SK-N-MC (cell line): Measurements from ENCODE around the gene PGLYRP4.

Experiments used
- DNase-seq: peaks from one replicate; pipeline ENCODE4 v3.0.0-alpha.2; 2011; ENCODE audit warnings: low read depth, low spot score
- H3K27ac ChIP-seq: fragments of 200-600 bp; sonication (generic); 2 replicates; pipeline ENCODE4 v1.5.1; 2016; ENCODE audit warnings: mixed run types
- H3K36me3 ChIP-seq: fragments of 200-600 bp; sonication (generic); 2 replicates; pipeline ENCODE4 v1.6.1; 2017; ENCODE audit warnings: antibody characterized with exemption, low read length, mixed read lengths; ENCODE audit not compliant: insufficient read depth
- H3K4me3 ChIP-seq: fragments of 200-600 bp; sonication (generic); 2 replicates; pipeline ENCODE4 v1.5.1; 2016
- H3K9ac ChIP-seq: fragments of 200-600 bp; sonication (generic); 2 replicates; pipeline ENCODE4 v1.8.0; 2017; ENCODE audit warnings: mixed run types, mixed read lengths; ENCODE audit not compliant: insufficient read length
- H3K9me3 ChIP-seq: fragments of 200-600 bp; sonication (generic); 2 replicates; pipeline ENCODE4 v1.6.1; 2017; ENCODE audit warnings: low read depth, mild to moderate bottlenecking, antibody characterized with exemption, low read length, moderate library complexity, mixed read lengths
- EZH2 ChIP-seq: fragments of 200-600 bp; sonication (generic); IDR thresholded peaks from one replicate; pipeline ENCODE4 v1.6.1; 2017; ENCODE audit warnings: antibody characterized with exemption
- FOXP2 ChIP-seq: optimal IDR thresholded peaks from 2 replicates; pipeline ENCODE3; 2011; ENCODE audit warnings: mild to moderate bottlenecking, moderate library complexity; ENCODE audit not compliant: insufficient read depth; ENCODE audit errors: extremely low read length, control extremely low read depth
- POLR2AphosphoS5 ChIP-seq: IDR thresholded peaks from 2 replicates; pipeline ENCODE4 v1.6.1; 2012; ENCODE audit warnings: mild to moderate bottlenecking, low read depth, low read length, borderline replicate concordance

PGLYRP4 gene

DNA sequence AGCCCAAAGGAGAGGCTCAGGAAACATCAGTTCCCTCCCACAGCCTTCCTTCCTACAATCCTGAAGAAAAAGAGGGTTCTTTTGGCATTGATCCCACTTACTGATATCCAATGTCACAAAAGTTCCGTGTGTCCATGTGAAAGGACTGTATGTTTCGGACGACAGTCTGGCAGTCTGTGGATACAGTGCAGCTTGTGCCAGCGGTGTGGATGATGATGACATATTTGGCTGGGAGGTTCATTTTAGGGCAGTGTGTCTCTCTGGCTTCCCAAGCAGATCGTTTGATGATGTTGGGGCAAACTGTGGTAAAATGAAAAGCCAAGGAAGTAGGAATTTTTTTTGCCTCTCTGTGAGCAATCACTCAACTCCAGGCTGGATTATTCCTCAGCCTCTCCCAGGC is 46.3 kb downstream of the PGLYRP4 start:
- Histone ChIP-seq H3K9me3 (no peaks in the 10 kb centered on the region), H3K27ac (no peak overlapping the region), H3K4me3 (no peak overlapping the region), H3K36me3 (no peaks in the 10 kb centered on the region), H3K9ac (no peak overlapping the region)
- TF ChIP-seq FOXP2 (no peak), EZH2 (no peak), POLR2AphosphoS5 (no peak)
- DNase-seq: no peak

DNA sequence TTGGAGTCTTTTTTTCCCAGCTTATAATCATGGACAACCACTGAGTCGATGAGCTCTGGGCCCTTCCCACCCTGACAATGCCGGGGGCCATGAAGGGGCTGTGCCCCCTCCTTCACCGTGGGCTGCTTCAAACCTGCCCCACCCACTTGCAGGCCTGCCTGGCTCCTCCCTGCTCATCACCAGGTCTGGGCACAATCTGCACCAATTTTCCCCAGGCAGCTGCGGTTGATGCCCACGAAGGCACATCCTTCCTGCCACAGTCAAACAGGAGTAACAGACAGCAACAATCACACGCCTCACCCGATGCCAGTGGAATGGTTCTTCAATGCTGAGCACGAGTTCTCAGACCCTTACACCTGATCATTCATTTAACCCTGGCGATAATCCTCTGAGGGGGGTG is 54.8 kb downstream of the PGLYRP4 start:
- H3K27ac ChIP-seq: no peak overlapping the region
- no peaks in the 10 kb centered on the region for H3K36me3 ChIP-seq
- no peak overlapping the region for H3K4me3 ChIP-seq
- H3K9ac ChIP-seq: no peak overlapping the region
- TF ChIP-seq POLR2AphosphoS5: no peak
- no peak for TF ChIP-seq FOXP2
- no peak for TF ChIP-seq EZH2
- H3K9me3 ChIP-seq: no peaks in the 10 kb centered on the region
- DNase-seq: no peak

- H3K36me3 ChIP-seq: no peaks in the 10 kb centered on the region
- no peak for DNase-seq
- no peak overlapping the region for H3K27ac ChIP-seq
- H3K9ac ChIP-seq: no peak overlapping the region
- no peaks in the 10 kb centered on the region for H3K9me3 ChIP-seq
- H3K4me3 ChIP-seq: no peak overlapping the region
- TF ChIP-seq POLR2AphosphoS5: no peak
- no peak for TF ChIP-seq FOXP2
- no peak for TF ChIP-seq EZH2
Observed at GRCh38 chr1:153293480-153293775, 55.2 kb downstream of the PGLYRP4 start.

DNA sequence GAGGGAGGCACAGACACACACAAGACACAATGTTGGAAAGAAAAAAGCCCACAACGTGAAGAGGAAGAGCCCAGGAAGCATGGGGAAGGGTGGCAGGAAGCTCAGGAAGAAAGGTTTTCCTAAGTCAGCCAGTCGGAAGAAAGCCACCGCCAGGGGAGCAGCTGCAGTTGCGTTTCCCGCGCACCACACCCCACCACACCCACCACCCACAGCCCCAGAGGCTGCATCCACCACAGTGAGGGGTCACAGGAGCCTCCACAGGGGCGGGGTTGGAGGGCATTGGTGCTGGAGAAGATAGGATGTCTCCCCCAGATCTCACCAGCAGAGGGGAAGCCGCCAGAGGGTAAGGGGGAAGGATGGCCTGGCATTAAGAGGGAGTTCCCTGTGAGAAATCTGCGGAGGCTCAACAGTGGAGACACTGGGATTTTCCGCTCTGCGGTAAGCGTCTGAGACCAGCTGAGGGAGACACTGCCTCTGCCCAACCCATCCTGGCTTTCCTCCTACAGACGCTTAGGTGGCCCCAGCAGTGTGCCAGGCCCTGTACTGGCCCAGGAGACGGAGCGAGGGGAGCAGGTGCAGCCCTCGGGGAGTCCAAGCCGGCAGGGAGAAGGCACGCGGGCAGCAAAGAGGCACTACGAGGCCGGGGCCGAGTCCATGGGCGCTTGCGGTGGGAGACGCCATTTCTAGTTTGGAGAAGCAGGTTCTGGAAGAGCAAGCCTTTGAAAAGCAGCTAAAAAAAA is 55.7 kb downstream of the PGLYRP4 start:
- H3K9me3 ChIP-seq: no peaks in the 10 kb centered on the region
- no peak overlapping the region for H3K9ac ChIP-seq
- no peak overlapping the region for H3K27ac ChIP-seq
- TF ChIP-seq POLR2AphosphoS5 (no peak), FOXP2 (no peak), EZH2 (no peak)
- no peak overlapping the region for H3K4me3 ChIP-seq
- DNase-seq: no peak
- H3K36me3 ChIP-seq: no peaks in the 10 kb centered on the region

GRCh38 chr1:153292185-153292584 is 56.5 kb downstream of the PGLYRP4 start:
- H3K4me3 ChIP-seq: no peak overlapping the region
- no peak overlapping the region for H3K9ac ChIP-seq
- no peaks in the 10 kb centered on the region for H3K9me3 ChIP-seq
- TF ChIP-seq EZH2: no peak
- TF ChIP-seq FOXP2: no peak
- no peak for TF ChIP-seq POLR2AphosphoS5
- no peak overlapping the region for H3K27ac ChIP-seq
- no peak for DNase-seq
- H3K36me3 ChIP-seq: no peaks in the 10 kb centered on the region

- TF ChIP-seq EZH2 (no peak), FOXP2 (no peak), POLR2AphosphoS5 (no peak)
- no peak for DNase-seq
- no peak overlapping the region for H3K27ac ChIP-seq
Observed at GRCh38 chr1:153291514-153291913, 57.1 kb downstream of the PGLYRP4 start.

DNA sequence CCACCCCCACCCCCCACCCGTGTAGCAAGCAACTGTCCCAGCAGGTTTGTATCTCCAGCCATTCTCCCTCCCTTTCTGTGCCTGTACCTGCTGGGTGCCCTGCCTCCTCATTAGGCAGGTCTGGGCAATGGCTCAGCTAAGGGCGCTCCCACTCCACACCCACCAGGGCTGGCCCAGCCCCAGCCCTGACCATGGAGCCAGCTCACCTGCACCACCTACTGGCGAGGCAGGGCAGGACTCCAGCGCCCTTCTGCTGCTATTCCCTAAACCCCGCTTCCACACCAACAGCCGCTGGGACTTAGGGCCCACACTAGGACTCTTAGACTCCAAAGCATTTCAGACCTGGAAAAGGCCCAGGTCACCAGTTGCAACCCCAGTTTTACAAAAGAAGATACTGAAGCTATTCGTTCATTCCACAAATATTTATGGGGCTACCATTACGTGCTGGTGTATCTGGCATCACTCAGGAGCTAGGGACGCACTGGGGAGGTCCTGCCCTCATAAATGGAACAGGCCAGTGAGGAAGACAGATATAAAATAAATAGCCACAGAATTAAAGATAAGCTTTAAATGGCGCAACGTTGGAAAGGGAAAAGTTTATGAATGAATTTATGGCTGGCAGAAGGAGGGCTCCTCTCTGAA is 59.9 kb downstream of the PGLYRP4 start:
- TF ChIP-seq FOXP2: no peak
- TF ChIP-seq POLR2AphosphoS5: no peak
- TF ChIP-seq EZH2: no peak
- Histone ChIP-seq H3K36me3 (no peaks in the 10 kb centered on the region), H3K4me3 (no peak overlapping the region), H3K9ac (no peak overlapping the region), H3K9me3 (no peaks in the 10 kb centered on the region), H3K27ac (no peak overlapping the region)
- DNase-seq: no peak

More at GRCh38 chr1:153291514-153291913, 57.1 kb downstream of the PGLYRP4 start:
- no peak overlapping the region for H3K4me3 ChIP-seq
- H3K36me3 ChIP-seq: no peaks in the 10 kb centered on the region
- H3K9me3 ChIP-seq: no peaks in the 10 kb centered on the region
- H3K9ac ChIP-seq: no peak overlapping the region
